ENCODE data around the gene OTOP3.

The OTOP3 gene

DNA sequence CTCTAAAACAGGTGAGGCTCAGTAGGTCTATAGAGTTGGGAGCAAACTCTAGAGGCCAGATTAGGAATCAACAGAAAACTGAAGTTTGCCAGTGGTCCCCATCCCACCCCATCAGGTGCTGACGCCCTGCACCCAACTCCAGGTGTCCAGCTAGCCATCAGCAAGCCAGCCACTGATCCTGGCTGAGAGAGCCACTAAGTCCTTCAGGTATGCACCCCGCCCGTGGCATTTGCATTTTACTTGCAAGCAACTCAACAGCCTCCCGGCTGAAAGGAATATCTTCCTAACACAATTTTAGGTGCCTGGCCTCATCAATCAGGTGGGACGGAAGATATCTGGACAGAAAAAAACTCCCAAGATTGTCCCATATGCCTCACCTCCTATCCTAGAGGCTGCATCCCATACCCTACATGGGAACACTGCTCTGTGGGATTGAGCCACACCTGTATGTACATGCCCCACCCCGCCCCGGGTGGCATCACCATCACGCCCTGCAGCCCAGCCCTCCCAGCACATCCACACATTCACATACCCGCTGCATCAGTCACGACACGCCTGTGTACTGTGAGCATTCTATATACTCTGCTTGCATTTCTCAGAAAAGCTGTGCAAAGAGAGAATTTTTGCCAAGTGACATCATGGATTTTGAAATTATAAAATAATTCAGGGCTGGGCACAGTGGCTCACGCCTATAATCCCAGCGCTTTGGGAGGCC lies 8.3 kb downstream of the OTOP3 start:
- no peak for DNase-seq

GRCh38 chr17:74945543-74945942 lies 9.8 kb downstream of the OTOP3 start:
- DNase-seq, result no peak

DNA sequence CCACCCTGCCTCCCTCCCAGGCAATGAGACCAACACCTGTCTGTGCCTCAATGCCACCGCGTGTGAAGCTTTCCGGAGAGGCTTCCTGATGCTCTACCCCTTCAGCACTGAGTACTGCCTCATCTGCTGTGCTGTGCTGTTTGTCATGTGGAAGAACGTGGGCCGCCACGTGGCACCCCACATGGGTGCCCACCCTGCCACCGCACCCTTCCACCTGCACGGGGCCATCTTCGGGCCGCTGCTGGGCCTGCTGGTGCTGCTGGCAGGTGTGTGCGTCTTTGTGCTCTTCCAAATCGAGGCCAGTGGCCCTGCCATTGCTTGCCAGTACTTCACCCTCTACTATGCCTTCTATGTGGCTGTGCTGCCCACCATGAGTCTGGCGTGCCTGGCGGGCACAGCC lies 10.9 kb downstream of the OTOP3 start:
- no peak for DNase-seq

- no peak for DNase-seq
Measured at GRCh38 chr17:74947041-74947754, 11.5 kb downstream of the OTOP3 start.

GRCh38 chr17:74949455-74950115 lies 13.9 kb downstream of the OTOP3 start:
- no peak for DNase-seq

GRCh38 chr17:74950207-74950606 lies 14.5 kb downstream of the OTOP3 start:
- no peak for DNase-seq

DNA sequence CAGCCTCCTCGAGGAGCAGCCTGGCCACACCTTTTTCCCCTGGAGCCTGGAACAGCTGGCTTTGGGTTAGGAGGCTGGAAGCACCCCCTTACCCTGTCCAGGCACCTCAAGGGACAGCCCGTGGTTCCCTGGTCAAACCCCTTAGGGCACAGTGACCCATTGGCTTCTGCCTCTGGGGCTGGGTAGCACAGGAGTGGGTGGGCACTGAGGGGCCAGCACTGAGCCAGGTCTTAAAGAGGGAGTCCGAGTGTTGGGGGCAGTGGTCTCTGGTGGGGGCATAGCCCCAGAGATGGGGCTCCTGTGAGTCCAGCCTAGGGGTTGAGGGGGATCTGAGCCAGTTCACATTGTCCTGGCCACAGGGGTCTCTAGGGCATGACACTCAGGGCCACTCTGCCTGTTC lies 15.4 kb downstream of the OTOP3 start:
- no peak for DNase-seq

GRCh38 chr17:74951680-74952421 lies 16.2 kb downstream of the OTOP3 start:
- DNase-seq, result no peak

DNA sequence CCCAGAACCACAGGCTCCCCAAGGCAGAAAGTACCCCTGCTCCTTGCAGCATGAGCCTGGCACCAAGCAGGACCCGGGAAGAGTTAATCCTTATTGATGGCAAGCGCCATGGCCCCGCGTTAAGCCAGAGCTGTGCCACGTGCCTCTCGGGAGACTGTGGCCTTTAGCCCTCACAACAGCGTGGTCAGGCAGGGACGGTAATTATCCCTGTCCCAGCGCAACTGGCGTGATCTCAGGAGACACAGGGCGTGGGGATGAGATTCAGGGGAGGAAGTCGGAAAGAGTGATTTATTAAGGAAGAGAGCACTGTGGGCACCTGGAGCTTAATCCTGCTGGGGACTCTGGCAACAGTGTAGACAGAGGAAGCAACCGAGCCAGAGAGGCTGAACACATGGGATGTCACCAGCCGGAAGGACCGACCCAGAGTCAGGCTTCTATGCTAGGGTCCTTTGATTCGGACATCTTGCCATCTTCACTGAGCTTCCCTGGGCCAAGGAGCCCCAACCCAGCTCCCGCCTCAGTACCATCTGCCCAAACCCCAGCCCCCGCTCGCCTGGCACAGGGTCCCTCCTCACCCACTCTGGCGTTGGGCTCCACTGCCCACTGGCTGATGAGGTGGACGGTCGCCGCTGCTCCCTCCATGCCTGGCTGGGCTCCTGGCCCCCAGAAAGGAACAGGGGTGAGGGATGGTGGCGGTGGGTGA lies 16.9 kb downstream of the OTOP3 start:
- DNase-seq, result no peak

DNA sequence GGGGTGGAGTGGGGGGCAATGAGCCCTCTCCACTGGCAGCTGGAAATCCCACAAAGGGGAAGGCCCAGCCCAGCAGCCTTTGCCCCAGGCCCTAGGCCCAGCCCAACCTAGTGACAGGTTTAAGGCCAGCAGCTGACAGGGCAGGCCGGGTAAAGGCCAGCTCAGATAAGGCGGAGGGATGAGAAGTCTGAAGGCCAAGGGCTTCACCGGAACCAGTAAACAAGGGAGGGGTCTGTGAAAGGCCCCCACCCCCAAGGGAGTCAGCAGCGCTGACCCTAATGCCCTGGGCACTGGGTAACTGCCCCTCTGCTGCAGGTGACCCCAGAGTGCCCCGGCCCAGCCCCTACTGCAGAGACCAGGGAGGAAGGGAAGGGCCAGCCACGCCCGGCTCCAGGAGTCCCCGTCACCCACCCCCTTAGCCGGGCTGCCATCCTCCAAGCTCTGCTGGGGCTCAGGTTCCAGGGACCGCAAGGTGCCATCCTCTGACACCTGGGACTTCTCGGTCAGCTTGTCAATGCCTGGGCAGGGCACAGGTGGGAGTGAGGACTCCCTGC lies 17.5 kb downstream of the OTOP3 start:
- no peak for DNase-seq

DNA sequence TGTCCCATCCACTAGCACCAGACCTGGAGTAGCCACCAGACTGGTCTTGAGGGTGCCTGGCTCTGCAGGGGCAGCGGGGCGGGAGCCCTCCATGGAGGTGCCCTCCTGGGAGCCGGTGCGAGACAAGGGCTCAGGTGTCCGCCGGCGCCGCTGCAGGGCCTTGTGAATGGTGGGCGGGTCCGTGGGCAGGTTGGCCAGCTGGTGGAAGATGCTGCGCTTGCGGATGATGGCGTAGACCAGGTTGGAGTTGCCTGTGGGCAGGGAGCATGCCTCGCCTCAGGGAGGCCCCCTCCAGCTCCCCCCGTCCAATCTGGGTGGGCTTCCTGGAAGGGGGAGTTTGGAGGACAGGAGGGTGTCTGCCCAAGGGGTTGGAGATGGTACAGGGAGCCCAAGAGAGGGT lies 18.4 kb downstream of the OTOP3 start:
- DNase-seq, result no peak

DNA sequence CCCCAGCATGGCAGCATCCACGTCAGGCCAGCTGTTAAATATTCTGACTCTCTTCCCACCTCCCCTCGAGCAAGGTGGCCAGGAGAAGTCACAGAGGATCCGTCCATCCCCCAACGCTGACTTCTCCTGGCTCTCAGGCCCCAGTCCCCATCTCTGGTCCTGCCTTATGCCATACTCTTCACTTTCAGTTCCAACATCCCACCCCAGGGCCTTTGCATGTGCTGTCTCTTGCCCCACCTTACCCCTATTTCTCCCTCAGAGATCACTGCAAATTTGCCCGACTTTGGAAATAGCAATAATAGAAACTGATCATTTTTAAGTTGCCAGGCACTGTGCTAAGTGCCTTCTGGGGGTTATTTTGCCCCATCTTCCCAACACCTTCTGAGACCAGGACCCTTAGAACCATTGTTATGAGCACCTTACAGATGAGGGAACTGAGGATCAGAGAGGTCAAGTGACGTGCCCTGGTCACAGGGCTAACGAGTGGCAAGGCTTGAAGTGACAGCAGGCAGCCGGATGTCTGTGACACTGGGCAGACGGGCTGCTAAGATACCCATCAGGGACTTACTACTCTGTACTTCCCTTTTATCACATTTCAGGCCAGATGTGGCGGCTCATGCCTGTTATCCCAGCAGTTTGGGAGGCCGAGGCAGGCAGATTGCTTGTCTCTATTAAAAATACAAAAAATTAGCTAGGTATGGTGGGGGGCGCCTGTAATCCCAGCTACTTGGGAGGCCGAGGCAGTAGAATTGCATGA lies 19.1 kb downstream of the OTOP3 start:
- DNase-seq, result no peak

DNA sequence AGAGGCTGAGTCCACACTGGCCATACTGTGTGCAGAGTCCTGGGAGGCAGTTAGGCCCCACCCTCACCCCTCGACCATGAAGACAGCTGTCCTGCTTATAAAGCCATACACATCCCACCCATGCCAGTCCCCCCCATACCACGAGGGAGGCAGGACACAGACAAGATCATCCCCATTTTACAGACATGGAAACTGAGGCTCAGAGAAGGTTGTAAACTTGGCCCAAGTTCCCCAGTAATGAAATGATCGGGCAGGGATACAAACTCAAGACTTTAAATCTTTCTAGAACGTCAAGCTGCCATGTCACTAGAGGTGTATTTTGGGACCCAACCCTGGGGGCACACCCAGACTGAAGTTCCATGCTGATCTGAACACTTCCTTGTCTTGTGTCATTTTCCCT lies 20.4 kb downstream of the OTOP3 start:
- no peak for DNase-seq

DNA sequence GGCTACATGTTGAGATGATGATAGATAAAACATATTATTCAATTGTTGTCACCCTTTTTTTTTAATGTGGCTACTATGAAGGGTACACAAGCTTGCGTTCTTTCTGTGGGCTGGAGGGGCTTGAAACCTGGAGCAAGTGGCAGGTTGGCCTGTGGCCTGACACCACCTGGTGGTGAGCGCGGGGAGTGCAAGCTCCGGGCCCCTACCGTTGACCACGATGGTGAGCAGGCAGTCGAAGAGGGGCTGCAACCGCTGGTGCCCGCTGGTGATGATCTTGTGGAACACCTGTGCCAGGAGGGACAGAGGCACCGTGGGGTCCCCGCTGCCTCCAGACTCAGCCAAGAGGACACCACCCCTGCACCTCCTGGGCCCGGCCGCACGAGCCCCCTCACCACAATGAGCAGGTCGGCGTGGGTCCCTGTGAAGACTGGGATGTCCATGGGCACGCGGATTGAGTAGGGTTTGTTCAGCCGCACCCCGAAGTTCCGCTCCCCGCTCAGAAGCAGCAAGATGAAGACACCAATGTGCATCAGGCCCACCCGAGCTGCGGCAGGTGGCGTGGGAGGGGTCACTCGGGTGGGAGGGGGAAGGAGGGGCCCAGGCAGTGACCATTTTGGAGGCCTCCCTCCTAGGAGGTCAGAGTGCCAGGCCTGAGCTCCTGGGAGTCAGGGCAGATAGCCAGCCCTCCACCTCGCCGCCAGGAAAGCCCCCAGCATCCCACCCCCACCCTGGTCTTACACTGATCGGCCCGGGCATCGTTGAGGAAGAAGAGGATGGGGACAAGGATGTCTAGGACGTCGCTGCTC lies 22.4 kb downstream of the OTOP3 start:
- DNase-seq, result peak; percentile 44

DNA sequence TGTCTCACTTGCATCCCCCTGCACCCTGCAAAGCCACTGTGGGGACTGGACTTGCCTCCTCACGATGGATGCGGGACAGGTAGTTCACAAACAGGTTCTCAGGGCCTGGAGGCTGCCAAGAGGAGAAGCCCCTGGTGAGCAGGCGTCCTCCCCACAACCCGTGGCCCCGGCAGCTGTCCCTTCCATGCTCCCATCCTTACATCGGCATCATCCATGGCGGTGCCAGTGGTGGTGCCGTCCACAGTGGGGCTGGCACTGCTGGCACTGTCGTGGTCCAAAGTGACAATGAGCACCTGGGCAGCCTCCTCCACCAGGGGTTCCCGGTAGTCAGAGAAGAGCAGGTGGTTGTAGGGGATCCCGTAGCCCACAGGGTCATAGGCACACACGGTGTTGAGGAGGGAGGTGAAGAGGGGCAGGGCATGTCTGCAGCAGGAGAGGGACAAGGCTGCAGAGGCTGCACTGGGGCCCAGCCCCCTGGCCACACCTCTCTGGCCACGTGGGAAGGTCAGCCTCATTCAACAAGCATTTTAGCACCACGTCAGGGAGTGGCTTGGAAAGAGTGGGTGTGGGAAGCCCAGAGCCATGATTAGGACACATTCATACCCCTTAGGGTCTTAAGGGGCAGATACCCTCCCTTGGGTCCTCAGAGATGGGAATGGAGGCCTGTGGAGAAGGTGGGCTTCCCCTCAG lies 24.3 kb downstream of the OTOP3 start:
- DNase-seq, result no peak

DNA sequence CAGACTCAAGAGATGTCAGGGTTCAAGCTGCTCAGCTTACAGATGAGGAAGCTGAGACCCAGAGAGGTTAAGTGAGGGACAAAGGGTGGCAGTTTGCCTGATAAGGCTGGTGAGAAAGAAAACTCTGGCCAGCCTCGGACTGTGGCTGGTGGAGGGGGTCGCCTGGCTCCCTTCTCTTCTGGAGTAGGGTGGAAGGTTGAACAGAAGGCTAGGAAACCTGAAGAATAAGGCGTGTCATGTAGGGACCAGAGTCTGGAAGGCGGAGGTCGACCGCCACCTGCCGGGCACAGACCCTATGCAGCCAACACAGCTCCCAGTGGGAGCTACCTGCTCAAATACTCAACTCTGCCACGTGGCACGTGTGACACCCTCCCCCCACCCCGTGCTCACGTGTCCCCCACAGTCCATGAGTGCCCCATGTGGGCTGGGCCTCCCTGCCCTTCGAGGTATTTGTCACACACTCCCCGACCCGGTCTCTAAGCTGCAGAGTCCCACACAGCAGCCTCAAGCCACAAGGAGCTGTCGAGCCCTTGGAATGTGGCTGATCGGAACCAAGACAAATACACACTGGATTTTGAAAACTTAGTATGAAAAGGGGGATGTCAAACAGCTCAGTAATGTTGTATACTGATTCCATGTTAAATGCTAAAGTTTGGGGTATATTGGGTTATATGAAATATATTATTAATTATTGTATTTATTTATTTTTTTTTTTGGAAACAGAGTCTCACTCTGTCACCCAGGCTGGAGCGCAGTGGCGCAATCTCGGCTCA lies 25.1 kb downstream of the OTOP3 start:
- DNase-seq, result peak; percentile 63

DNA sequence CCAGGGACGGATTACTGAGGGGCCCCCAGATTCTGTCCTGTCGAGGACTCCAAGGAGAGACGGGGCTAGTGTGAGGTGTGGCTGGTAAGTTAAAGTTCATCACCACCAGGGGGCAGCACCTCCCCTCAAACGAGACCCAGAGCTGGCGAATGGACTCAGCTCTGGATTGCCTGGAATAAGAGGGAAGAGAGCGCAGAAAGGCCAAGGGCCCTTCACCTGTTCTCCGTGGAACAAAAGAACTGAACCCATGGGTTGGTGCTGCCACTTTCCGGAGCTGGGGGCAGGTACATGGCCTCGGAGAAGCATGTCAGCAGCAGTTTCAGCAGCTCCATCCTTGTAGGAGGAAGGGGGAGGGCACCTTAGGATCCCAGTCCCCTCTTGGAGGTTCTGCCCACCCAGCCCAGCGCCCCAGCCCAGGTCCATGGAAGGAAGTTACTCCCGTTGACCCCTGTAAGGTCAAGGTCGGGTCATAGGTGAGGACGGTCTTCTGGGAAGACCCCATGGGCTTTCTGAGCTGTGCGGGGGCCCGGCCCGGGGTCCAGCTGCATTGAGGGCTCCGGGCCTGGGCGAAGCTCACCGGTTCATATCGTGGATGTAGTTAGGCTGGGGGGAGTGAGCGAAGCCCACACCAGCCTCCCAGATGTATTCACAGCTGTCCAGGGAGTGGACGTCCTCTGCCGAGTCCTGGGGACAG lies 26.1 kb downstream of the OTOP3 start:
- peak; percentile 76 for DNase-seq

GRCh38 chr17:74962622-74963394 lies 27.1 kb downstream of the OTOP3 start:
- DNase-seq, result peak; percentile 30
